Spinal cord (tissue), 10 donors: Measurements from ENCODE around the gene RARB. TPM values are rescaled to one million over a fixed set of nuclear protein-coding genes. Genes with fewer than 3 reads are reported as not detected.

Source experiments
- DNase-seq, 6 donors: peaks; one replicate each; pipeline versions ENCODE4 v3.0.0 to v3.0.0-alpha.2; 2013 to 2015; ENCODE audit warnings: low spot score in 6 of 6, low read depth in 4 of 6
- H3K27ac ChIP-seq: one replicate; pipeline ENCODE4 v1.5.1; 2013; ENCODE audit warnings: low read depth, low read length, control low read depth
- H3K27me3 ChIP-seq: one replicate; pipeline ENCODE4 v1.6.1; 2013; ENCODE audit warnings: low read length; ENCODE audit not compliant: control insufficient read depth, insufficient read depth
- H3K36me3 ChIP-seq: one replicate; pipeline ENCODE4 v1.6.1; 2013; ENCODE audit warnings: low read length; ENCODE audit not compliant: control insufficient read depth, insufficient read depth
- H3K4me1 ChIP-seq: one replicate; pipeline ENCODE4 v1.6.1; 2013; ENCODE audit warnings: low read length; ENCODE audit not compliant: control insufficient read depth, insufficient read depth
- H3K4me3 ChIP-seq: one replicate; pipeline ENCODE4 v1.5.1; 2013; ENCODE audit warnings: low read depth, low read length, control low read depth
- H3K9me3 ChIP-seq: one replicate; pipeline ENCODE4 v1.6.1; 2013; ENCODE audit warnings: low read length; ENCODE audit not compliant: control insufficient read depth, insufficient read depth
- WGBS: methylation state at CpG from one replicate; pipeline ENCODE4 v1.1.5; 2013; ENCODE audit warnings: missing lambda C conversion rate; ENCODE audit not compliant: insufficient coverage; 5-methylcytosine and 5-hydroxymethylcytosine counted together
- polyA plus RNA-seq, 2 donors: library from polyadenylated mRNA; unstranded; fragments of 120-200 nt; gene quantifications; one replicate each; pipeline ENCODE4 v1.2.1, GENCODE V29; 2013; ENCODE audit not compliant: insufficient read length in 2 of 2
- total RNA-seq, 2 donors: library from RNA; depleted of rRNA in 1 of 2; stranded (reverse); fragments of 120-200 nt in 1 of 2; fragments of >200 nt in 1 of 2; gene quantifications; one replicate each; pipeline versions ENCODE4 v1.2.3 to v1.2.4, GENCODE V29; 2013 to 2014
- donor health status: healthy.

Gene RARB
- total and polyA plus RNA-seq, 4 donors, result 11.7 to 43.8 (median 28.9) TPM

DNA sequence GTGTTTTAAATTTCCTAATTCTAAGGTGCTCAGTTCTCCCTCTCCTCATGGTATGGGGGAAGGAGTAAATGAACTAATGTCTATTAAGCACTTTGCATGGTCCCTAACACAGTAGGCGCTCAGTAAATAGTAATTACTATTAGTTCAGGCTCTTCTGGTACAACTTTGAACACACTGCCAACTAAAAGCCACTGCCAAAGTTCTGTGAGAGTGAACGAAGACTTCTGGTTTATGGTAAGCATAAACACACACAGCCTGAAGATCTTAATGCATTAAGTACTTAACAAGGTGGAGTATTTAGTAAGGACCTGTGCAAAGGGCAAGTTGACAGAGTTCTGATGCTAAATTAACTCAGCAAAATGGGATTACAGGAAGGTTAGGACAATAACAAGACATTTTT, 24.7 kb downstream of the RARB start:
- no peak for DNase-seq
- H3K27ac ChIP-seq, result no peak overlapping the region
- H3K36me3 ChIP-seq, result no peaks in the 10 kb centered on the region
- H3K4me3 ChIP-seq, result no peak overlapping the region
- no CpG with 5 or more reads among the region's 2 CpGs for WGBS
- H3K27me3 ChIP-seq, result peaks cover 2% of the 10 kb centered on the region
- no peaks in the 10 kb centered on the region for H3K9me3 ChIP-seq
- H3K4me1 ChIP-seq, result peaks cover 15% of the 10 kb centered on the region

DNA sequence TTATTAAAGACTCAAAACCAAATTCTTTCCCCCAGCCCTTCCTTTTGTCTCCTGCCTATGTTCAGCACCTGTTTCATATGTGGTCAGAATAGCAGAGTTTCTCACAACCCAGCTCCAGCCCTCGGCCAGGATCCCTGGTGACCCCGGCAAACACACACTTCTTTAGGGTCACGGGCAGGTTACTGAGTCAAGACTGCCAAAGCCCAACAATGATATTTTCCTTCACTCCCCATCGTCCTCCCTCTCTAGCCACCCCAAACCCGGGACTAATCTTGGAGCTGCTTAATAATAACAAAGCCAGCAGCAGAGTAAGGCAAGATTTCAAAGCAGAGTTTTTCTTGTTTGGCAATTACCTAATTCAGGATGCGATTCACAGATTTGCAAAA, 25.5 kb downstream of the RARB start:
- Histone ChIP-seq H3K4me3 (peak overlapping the region; percentile 14), H3K27ac (peak overlapping the region; percentile 70), H3K9me3 (no peaks in the 10 kb centered on the region), H3K27me3 (peaks cover 2% of the 10 kb centered on the region), H3K4me1 (peaks cover 14% of the 10 kb centered on the region), H3K36me3 (no peaks in the 10 kb centered on the region)
- 56% methylated on average over 5 of the region's 6 CpGs for WGBS
- peak in 1 of 6 donors; percentile 40 for DNase-seq

DNA sequence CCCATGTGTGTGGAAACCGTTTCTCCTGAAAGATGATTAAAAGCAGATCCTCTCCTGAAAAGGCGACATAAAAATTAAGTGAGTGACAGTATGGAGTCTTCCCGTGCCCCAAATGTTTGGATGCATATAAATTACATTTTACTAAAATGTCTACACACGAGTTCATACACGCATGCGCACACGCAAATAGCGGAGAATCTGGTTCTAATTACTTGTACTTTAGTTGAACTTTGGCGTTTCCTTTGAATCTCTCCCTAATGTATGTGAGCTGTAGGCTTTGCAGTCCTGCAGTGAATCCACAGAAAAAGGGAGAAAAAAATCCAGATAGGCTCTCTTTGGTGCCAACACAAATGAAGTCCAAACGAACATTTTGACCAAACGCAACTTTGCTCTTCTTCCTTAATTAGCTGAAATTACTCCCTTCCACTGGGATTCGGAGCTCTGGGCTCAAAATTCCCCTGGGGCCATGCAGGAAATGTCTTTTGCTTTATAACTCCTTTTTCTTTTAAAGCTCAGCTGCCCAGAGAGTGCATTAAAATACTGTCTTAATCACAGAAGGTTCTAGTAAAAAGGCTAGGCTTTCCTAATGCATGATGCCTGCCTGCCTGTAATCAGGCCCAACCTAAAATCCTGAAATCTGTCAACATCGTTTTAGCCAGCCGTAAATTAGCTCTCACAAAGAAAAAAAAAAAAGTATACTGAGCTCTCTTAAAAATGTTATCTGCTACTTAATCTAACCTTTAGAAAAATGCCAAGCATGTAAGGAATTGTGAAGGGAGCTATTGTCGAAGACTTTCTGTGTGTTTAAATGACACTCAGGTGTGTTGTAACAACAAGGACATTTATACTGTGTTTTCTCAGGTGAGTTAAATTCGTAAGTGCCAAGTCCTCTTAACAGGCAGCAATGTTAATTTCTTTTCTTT, 26.2 kb downstream of the RARB start:
- Histone ChIP-seq H3K4me3 (peak overlapping the region; percentile 14), H3K27me3 (peaks cover 2% of the 10 kb centered on the region), H3K4me1 (peaks cover 9% of the 10 kb centered on the region), H3K36me3 (no peaks in the 10 kb centered on the region), H3K9me3 (no peaks in the 10 kb centered on the region), H3K27ac (peak overlapping the region; percentile 91)
- DNase-seq, result peak in 2 of 6 donors; percentile 58 to 73
- WGBS, result 53% methylated on average over 6 of the region's 16 CpGs

DNA sequence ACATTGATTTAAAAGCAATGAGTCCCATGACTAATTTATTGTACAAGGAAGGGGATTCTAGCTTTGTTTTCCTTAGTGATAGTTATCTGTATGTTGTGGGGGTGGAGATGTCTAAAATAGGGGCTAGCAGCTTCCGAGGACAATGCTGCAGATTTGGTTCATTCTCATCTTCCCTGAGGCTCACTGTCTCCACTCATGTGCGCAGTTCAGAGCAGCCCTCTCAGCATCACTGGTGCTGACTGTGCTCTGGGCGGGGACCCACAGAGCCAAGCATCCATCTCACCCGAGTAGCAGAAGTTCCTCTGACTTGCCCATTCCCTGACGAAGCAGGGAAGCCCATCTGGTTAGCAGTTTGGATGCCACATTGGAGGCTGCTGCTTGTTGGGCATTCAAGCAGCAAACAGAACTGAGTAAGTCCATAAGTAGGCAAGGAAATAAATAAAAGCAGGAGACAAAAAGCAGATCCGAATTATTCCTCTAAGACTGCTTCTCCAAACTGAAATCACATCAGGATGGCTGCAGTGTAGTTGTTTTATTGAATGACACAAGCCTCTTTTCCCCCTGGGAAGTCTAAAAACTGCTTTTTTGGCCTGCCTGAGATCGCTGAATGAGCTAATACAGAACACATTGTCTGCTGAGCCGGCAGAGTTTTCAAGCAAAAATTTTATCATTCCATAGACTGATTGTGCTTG, 27.5 kb downstream of the RARB start:
- peak overlapping the region; percentile 91 for H3K27ac ChIP-seq
- 31% methylated on average over 6 of the region's 8 CpGs for WGBS
- peak in 3 of 6 donors; percentile 45 to 88 (median 84) for DNase-seq

GRCh38 chr3:25456723-25457670, 28.9 kb downstream of the RARB start:
- Histone ChIP-seq H3K4me1 (peaks cover 4% of the 10 kb centered on the region), H3K4me3 (no peak overlapping the region), H3K36me3 (no peaks in the 10 kb centered on the region), H3K27me3 (peaks cover 2% of the 10 kb centered on the region), H3K27ac (peak overlapping the region; percentile 91), H3K9me3 (no peaks in the 10 kb centered on the region)
- peak in 1 of 6 donors; percentile 66 for DNase-seq
- 20% methylated on average over 1 of the region's 7 CpGs for WGBS

More for the DNA sequence above, 27.5 kb downstream of the RARB start:
- Histone ChIP-seq H3K9me3 (no peaks in the 10 kb centered on the region), H3K4me3 (no peak overlapping the region), H3K36me3 (no peaks in the 10 kb centered on the region), H3K27me3 (peaks cover 2% of the 10 kb centered on the region), H3K4me1 (peaks cover 4% of the 10 kb centered on the region)

DNA sequence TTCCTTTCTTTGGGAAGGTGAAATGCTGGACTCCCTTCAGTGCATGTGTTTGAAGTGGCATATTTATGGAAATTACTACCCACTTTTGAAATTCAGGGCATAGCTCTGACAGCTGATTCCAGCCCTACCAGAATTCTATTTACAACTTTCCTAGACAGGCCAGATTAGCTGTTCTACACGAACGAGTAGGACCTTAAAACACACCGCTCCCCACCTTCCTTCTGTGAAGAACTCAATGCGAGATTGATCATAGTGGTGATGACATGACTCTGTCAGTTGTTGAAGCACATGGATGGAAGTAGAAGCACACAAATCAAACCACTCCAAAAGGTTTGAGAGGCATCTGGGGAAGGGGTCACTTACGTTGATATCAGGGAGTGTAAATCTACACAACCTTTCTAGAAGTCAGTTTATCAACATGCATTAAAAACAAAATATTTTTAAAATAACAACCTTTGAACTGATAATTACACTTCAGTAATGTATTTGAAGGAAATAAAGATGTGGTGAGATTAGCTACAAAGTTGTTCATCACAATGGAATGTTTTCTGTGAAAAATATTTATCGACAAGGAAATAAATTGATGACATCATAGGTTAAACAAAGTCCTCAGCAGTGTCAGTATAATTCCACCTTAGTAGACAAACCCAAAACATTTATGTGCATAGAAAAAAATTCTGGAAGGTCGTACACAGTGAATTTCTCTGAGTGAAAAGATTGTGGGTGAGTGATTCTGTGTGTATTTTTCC, 29.8 kb downstream of the RARB start:
- Histone ChIP-seq H3K9me3 (no peaks in the 10 kb centered on the region), H3K4me3 (no peak overlapping the region), H3K27me3 (peaks cover 2% of the 10 kb centered on the region), H3K4me1 (peaks cover 4% of the 10 kb centered on the region), H3K27ac (peak overlapping the region; percentile 64), H3K36me3 (no peaks in the 10 kb centered on the region)
- no peak for DNase-seq
- WGBS, result no CpG with 5 or more reads among the region's 7 CpGs

- H3K27ac ChIP-seq, result no peak overlapping the region
- WGBS, result no CpG with 5 or more reads among the region's 2 CpGs
Observed at GRCh38 chr3:25458420-25458814, 30.4 kb downstream of the RARB start.

DNA sequence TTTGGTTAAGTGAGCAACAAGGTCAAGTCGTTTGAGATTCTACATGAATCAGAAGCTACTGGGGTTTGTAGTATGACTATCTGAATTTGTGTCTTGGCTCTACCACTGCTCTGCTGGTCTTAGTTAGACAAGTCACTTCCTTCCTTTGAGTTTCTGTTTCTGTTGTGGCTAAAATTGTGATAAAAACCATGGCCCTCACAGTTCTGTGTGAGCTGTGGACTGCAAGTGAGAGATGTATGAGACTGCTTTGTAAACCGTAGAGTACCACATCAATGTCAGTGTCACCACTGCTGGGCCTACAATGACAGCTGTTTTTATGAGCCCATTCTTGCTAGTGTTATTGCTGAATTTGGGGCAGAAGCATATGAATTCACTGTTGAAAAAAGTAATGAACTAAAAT, 32.7 kb downstream of the RARB start:
- Histone ChIP-seq H3K27ac (no peak overlapping the region), H3K36me3 (no peaks in the 10 kb centered on the region), H3K4me3 (no peak overlapping the region), H3K27me3 (no peaks in the 10 kb centered on the region), H3K9me3 (no peaks in the 10 kb centered on the region), H3K4me1 (no peaks in the 10 kb centered on the region)
- WGBS, result 86% methylated on average over 2 of the region's 2 CpGs
- no peak for DNase-seq

More at GRCh38 chr3:25458420-25458814, 30.4 kb downstream of the RARB start:
- H3K9me3 ChIP-seq, result no peaks in the 10 kb centered on the region
- no peak for DNase-seq
- H3K36me3 ChIP-seq, result no peaks in the 10 kb centered on the region
- H3K27me3 ChIP-seq, result peaks cover 2% of the 10 kb centered on the region
- H3K4me1 ChIP-seq, result peaks cover 4% of the 10 kb centered on the region
- H3K4me3 ChIP-seq, result no peak overlapping the region
